Upper lobe of left lung (tissue), 4 donors: ENCODE measurements around the gene IQGAP1.
"Not testable (repeated sequence)": the region's sequence is repeated elsewhere in the genome, so short reads cannot be mapped to it uniquely, and the experiment has no call there.

Experiments used
- EP300 ChIP-seq, 4 donors: sonication (generic); formaldehyde crosslinking; IDR thresholded peaks; one replicate each; pipeline ENCODE4 v1.5.1; 2017; ENCODE audit warnings: antibody characterized with exemption in 4 of 4, control low read depth in 2 of 4
- POLR2AphosphoS5 ChIP-seq, 2 donors: sonication (generic); formaldehyde crosslinking; IDR thresholded peaks; one replicate each; pipeline ENCODE4 v1.5.1; 2017; ENCODE audit warnings: antibody characterized with exemption in 2 of 2

DNA sequence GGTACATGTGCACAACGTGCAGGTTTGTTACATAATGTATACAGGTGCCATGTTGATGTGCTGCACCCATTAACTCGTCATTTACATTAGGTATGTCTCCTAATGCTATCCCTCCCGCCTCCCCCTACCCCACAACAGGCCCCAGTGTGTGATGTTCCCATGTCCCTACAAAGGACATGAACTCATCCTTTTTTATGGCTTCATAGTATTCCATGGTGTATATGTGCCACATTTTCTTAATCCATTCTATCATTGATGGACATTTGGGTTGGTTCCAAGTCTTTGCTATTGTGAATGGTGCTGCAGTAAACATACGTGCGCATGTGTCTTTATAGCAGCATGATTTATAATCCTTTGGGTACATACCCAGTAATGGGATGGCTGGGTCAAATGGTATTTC is 28.0 kb downstream of the IQGAP1 start:
- not testable (repeated sequence) for TF ChIP-seq POLR2AphosphoS5, EP300 (IDR thresholded peaks at IDR 0.05)
